Sigmoid colon (tissue), 7 donors: ENCODE measurements around the gene BPIFB4. TPM values are rescaled to one million over a fixed set of nuclear protein-coding genes. Genes with fewer than 3 reads are reported as not detected.

Source experiments
- DNase-seq: peaks from one replicate; pipeline ENCODE4 v3.0.0-alpha.2; 2019
- H3K27ac ChIP-seq, 4 donors: fragments of 200-600 bp; sonication (generic); one replicate each; pipeline ENCODE4 v1.5.1; 2016 to 2019; ENCODE audit warnings: mild to moderate bottlenecking in 1 of 4
- H3K27me3 ChIP-seq, 3 donors: fragments of 200-600 bp; sonication (generic); one replicate each; pipeline ENCODE4 v1.5.1; 2019; ENCODE audit warnings: mild to moderate bottlenecking in 1 of 3
- H3K36me3 ChIP-seq, 4 donors: fragments of 200-600 bp; sonication (generic); one replicate each; pipeline ENCODE4 v1.5.1; 2016 to 2019
- H3K4me1 ChIP-seq, 4 donors: fragments of 200-600 bp; sonication (generic); one replicate each; pipeline ENCODE4 v1.5.1; 2017 to 2019
- H3K4me3 ChIP-seq, 4 donors: fragments of 200-600 bp; sonication (generic); one replicate each; pipeline ENCODE4 v1.5.1; 2017 to 2019; ENCODE audit warnings: mild to moderate bottlenecking in 2 of 4, moderate library complexity in 1 of 4
- H3K9me3 ChIP-seq, 4 donors: fragments of 200-600 bp in 3 of 4; sonication (generic) in 3 of 4; one replicate each; pipeline versions ENCODE4 v1.5.1 to v1.6.1; 2013 to 2019
- CTCF ChIP-seq, 4 experiments: fragments of 450-650 bp in 3 of 4; fragments of 200-600 bp in 1 of 4; IDR thresholded peaks; one replicate each; pipeline ENCODE4 v1.5.1; 2016 to 2019; ENCODE audit warnings: antibody characterized with exemption in 4 of 4, mild to moderate bottlenecking in 3 of 4, moderate library complexity in 2 of 4
- EP300 ChIP-seq, 4 donors: sonication (generic); formaldehyde crosslinking; IDR thresholded peaks; one replicate each; pipeline ENCODE4 v1.6.1; 2017; ENCODE audit warnings: antibody characterized with exemption in 4 of 4
- POLR2A ChIP-seq, 2 donors: fragments of 450-650 bp; IDR thresholded peaks; one replicate each; pipeline ENCODE4 v1.6.1; 2016; ENCODE audit warnings: antibody characterized with exemption in 2 of 2, mild to moderate bottlenecking in 2 of 2, moderate library complexity in 2 of 2
- POLR2AphosphoS5 ChIP-seq, 4 donors: sonication (generic); formaldehyde crosslinking; IDR thresholded peaks; one replicate each; pipeline ENCODE4 v1.6.1; 2017; ENCODE audit warnings: antibody characterized with exemption in 4 of 4
- WGBS, 2 donors: extraction: QIAGEN DNeasy Blood & Tissue Kit; methylation state at CpG; one replicate each; pipeline ENCODE4 v1.1.7; 2013; 5-methylcytosine and 5-hydroxymethylcytosine counted together
- intact Hi-C: fragments of 100-400 bp; cut with DNase I; formaldehyde crosslinking; loops from one replicate; pipeline ENCODE4 v1.15.1; 2023
- polyA plus RNA-seq, 3 donors: library from polyadenylated mRNA; stranded (reverse); fragments of 200-250 nt; gene quantifications; one replicate each; pipeline ENCODE4 v1.2.3, GENCODE V29; 2013
- total RNA-seq, 4 donors: library from RNA; depleted of rRNA; stranded (reverse); fragments of >200 nt; gene quantifications; one replicate each; pipeline ENCODE4 v1.1.0, GENCODE V29; 2016
- donor health status: healthy with polysubstance abuse.
- donor health status: Bipolar disorder and iron deficiency.
- donor health status: healthy.

Gene BPIFB4
- total and polyA plus RNA-seq, 7 donors: not detected

- Histone ChIP-seq H3K9me3 (no peaks in the 10 kb centered on the region), H3K36me3 (no peaks in the 10 kb centered on the region), H3K4me3 (no peak overlapping the region), H3K27ac (no peak overlapping the region), H3K4me1 (no peaks in the 10 kb centered on the region), H3K27me3 (no peaks in the 10 kb centered on the region)
- TF ChIP-seq POLR2A (IDR thresholded peaks at IDR 0.05): no peak
- TF ChIP-seq EP300 (IDR thresholded peaks at IDR 0.05): no peak
- no peak for TF ChIP-seq POLR2AphosphoS5 (IDR thresholded peaks at IDR 0.05)
- TF ChIP-seq CTCF (IDR thresholded peaks at IDR 0.05): no peak
- DNase-seq: no peak
- intact Hi-C loops: no loop called here
- 74 to 80% methylated on average over 7 of the region's 7 CpGs for WGBS, 2 donors
These were observed 20.3 kb upstream of the BPIFB4 start for GRCh38 chr20:33059136-33059535.

- WGBS, 2 donors: 85 to 90% methylated on average over 22 of the region's 22 CpGs
- no peaks in the 10 kb centered on the region for H3K9me3 ChIP-seq
- H3K4me1 ChIP-seq: no peaks in the 10 kb centered on the region
- H3K4me3 ChIP-seq: no peak overlapping the region
- intact Hi-C loops: no loop called here
- H3K36me3 ChIP-seq: no peaks in the 10 kb centered on the region
- no peak overlapping the region for H3K27ac ChIP-seq
- no peak for DNase-seq
- no peaks in the 10 kb centered on the region for H3K27me3 ChIP-seq
- TF ChIP-seq POLR2AphosphoS5 (IDR thresholded peaks at IDR 0.05) (no peak), CTCF (IDR thresholded peaks at IDR 0.05) (no peak)
These were observed 19.6 kb upstream of the BPIFB4 start for GRCh38 chr20:33059741-33060390.

- intact Hi-C loops: no loop called here
- Histone ChIP-seq H3K27me3 (no peaks in the 10 kb centered on the region), H3K9me3 (no peaks in the 10 kb centered on the region), H3K4me3 (no peak overlapping the region), H3K4me1 (no peaks in the 10 kb centered on the region), H3K36me3 (no peaks in the 10 kb centered on the region), H3K27ac (no peak overlapping the region)
- 84 to 86% methylated on average over 14 of the region's 14 CpGs for WGBS, 2 donors
- no peak for DNase-seq
- no peak for TF ChIP-seq CTCF (IDR thresholded peaks at IDR 0.05)
- TF ChIP-seq POLR2AphosphoS5 (IDR thresholded peaks at IDR 0.05): no peak
- TF ChIP-seq POLR2A (IDR thresholded peaks at IDR 0.05): no peak
- no peak for TF ChIP-seq EP300 (IDR thresholded peaks at IDR 0.05)
These were observed 17.8 kb upstream of the BPIFB4 start for GRCh38 chr20:33061658-33062028.

- Histone ChIP-seq H3K27ac (no peak overlapping the region), H3K36me3 (no peaks in the 10 kb centered on the region), H3K4me3 (no peak overlapping the region), H3K4me1 (no peaks in the 10 kb centered on the region), H3K9me3 (no peaks in the 10 kb centered on the region), H3K27me3 (no peaks in the 10 kb centered on the region)
- DNase-seq: no peak
- intact Hi-C loops: no loop called here
- no peak for TF ChIP-seq POLR2AphosphoS5 (IDR thresholded peaks at IDR 0.05)
- no peak for TF ChIP-seq POLR2A (IDR thresholded peaks at IDR 0.05)
- no peak for TF ChIP-seq EP300 (IDR thresholded peaks at IDR 0.05)
- no peak for TF ChIP-seq CTCF (IDR thresholded peaks at IDR 0.05)
- WGBS, 2 donors: 62 to 67% methylated on average over 9 of the region's 9 CpGs
These were observed 17.2 kb upstream of the BPIFB4 start for GRCh38 chr20:33062105-33062824.

- no peak overlapping the region for H3K4me3 ChIP-seq
- no peak overlapping the region for H3K27ac ChIP-seq
- no peaks in the 10 kb centered on the region for H3K4me1 ChIP-seq
- H3K27me3 ChIP-seq: no peaks in the 10 kb centered on the region
- no peaks in the 10 kb centered on the region for H3K9me3 ChIP-seq
- TF ChIP-seq POLR2A (IDR thresholded peaks at IDR 0.05) (no peak), CTCF (IDR thresholded peaks at IDR 0.05) (no peak), EP300 (IDR thresholded peaks at IDR 0.05) (no peak), POLR2AphosphoS5 (IDR thresholded peaks at IDR 0.05) (no peak)
- no peaks in the 10 kb centered on the region for H3K36me3 ChIP-seq
- no peak for DNase-seq
- intact Hi-C loops: no loop called here
- 53 to 76% methylated on average over 1 of the region's 1 CpG for WGBS, 2 donors
These were observed 16.7 kb upstream of the BPIFB4 start for GRCh38 chr20:33062825-33063149.
